GM18870 (cell line): ENCODE results near the gene IGIP.
A peak's percentile ranks its signal among the peaks of the same experiment; 100 is the strongest.

Experiments
- ATAC-seq: cut with Tn5 transposase; IDR thresholded peaks from one replicate; pipeline ENCODE4 v1.9.1; 2021; ENCODE audit warnings: moderate library complexity; ENCODE audit not compliant: unreplicated experiment

Gene IGIP

DNA sequence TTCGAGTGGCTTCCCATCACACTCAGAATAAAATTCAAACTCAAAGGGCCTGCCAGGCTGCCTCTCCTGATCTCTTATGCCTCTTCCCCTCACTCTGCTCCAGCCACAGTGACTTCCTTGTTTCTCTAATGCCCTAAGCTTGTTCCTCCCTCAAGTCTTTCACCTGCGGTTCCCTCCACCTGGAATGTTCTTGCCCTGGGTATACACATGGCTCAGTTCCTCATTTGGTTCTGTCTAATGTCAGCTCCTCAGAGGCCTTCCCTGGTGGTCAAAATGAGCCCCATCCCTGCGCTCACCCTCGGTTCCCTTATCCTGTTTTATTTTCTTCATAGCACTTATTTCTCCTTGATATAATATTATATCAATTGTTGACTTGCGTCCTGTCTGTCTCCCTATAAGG, 36.5 kb downstream of the IGIP start:
- ATAC-seq = no peak

DNA sequence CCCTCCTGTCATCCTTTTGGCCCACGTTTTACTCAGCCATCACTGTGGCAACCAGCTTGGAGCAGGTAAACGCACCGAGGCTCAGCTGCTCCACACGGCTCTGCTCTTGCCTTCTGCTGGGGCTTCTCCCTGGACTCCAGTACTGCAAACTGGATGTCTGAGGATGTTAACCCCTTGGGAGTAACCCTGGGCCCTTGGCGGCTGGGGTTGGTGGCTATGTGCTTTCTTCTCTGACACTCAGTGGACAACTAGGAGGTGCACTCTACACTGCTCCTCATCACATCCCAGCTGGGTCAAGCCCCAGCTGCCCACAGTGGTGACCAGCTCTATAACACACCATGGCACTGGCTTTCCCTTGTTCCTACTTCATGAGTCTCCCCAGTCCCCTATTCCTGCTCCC, 37.0 kb downstream of the IGIP start:
- no peak for ATAC-seq

DNA sequence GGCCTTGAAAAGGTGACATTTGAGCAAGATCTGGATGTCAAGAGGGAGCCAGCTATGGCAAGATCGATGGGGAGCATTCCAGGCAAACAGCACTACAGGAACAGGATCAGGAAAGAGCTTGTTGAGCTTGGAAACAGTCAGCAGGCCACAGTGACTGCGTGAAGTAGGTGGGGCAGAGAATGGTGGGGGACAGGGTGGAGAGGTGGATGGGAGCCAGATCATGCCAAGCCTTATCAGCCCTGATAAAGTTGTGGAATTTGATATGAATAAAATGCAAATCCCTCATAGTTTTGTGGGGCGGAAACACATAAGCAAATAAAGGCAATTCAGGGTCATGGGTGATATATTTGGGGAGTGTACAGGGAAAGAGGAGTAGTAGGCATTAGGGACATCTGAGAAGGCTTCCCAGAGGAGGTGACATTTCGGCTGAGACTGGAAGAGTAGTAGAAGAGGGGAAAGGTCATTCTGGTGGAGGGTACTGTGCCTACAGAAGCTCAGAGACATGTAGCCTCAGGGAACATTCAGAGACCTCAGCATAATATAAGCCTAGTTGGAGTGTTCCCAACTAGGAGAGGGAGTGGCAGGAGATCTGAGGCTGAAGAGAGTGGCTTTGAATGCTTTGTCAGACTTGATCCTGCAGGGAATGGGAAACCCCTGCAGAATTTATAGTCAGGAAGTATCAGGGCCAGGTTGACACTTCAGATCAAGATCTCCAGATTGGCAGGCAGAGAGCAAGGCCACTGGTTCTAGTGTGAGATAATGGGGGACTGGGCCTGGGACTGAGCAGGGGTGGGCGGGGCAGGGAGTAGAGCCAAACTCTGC, 39.6 kb downstream of the IGIP start:
- no peak for ATAC-seq

DNA sequence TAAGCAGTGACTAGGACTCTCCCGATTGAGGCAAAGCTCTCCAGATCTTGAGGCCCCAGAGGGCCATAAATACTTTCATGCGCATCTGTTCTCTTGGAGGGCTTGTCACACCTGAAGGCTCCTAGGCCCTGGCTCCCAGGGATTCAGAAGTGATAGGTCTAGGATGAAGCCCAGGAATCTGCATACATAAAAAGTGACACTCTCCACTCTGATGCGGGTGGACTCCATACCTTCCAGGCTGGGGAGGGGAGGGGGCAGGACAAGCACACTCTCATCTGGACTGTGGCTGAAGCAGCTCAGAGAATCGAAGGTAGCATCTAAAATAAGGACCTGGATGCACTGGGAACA, 40.2 kb downstream of the IGIP start:
- no peak for ATAC-seq

DNA sequence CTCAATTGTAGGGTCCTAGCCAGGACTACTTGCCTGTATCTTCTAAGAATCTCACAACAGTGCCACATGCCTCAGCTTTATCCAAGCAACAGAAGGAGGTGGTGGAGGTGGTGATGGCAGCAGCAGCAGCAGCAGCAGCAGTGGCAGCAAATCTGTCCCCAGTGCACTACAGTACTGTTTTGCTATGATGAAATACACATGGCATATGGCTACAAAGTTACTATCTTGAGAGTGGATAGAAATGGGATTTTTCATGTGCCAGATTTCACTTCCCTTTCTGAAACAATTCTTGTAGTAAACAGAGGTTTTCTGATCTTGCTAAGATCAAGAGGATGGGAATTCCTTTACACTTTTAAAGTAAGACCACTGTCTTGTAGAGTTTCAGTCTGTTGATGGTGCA, 41.2 kb downstream of the IGIP start:
- ATAC-seq = no peak

DNA sequence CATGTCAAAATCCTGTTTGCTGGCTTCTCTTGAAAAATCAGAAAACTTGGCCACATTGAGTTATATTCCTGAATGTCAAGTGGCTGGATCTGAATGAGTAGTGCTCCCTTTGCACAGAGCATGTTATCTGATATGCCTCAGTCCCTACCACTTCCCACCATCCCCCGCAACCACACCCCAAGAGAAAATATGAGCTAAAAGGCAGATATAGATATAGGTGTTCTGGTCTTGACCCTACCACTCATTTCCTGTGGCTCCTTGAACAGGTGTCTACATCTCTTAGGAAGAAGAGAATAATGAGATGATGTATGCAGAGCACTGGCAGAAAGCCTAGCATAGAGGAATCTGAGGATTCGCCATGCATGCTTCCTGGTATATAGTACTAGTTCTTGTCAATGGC, 42.6 kb downstream of the IGIP start:
- no peak for ATAC-seq

DNA sequence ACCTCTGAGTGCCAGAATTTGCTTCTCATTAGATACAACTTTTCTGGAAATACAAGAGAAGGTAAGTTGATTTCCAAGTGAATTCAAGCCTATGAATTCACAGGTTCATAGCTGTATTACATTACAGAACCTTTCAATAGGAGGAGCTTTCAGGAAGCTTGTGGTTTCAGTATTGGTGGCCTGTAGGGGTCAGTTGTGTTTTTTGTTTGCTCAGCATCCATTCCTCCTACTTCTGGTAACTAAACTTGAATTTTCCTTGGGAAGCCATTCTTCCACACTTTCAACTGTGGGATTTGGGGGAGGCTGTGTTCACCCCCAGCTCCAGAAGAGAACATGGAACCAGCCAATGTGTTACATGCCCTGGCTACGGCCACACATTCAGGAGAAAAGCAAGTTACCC, 43.7 kb downstream of the IGIP start:
- ATAC-seq = no peak

DNA sequence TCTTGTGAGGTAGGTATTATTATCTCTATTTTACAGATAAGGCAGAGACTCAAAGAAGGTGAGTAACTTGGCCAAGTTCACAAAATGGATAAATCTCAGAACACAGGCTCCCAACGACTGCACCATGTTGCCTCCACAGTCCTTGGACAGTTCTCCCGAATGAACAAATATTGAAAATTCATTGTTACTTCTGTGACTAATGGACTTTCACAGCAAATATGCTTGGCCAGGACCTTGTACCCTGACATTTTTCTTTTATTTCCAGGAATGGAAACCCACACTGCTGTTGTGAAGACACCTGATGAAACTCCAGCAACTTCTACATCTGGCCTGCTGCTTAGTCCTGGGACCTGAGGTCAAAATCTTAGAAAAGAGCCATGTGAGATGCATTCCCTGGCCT, 46.7 kb downstream of the IGIP start:
- no peak for ATAC-seq

DNA sequence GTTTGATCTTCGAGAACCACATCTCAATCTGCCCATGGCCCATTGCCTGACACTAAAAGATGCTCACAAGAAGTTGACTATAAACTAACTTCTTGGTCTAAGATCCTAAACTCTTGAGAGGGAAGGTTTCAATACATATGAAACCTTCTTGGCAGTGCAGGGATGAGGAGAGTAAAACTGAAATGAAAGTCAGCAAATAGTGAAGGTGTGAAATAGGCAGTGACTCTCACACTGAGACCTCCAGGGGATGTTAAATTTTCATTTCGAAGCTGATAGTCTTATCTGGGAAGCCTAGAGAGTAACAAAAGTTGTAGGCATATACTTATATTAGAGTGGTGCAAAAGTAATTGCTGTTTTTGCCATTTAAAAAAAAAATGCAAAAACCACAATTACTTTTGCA, 48.3 kb downstream of the IGIP start:
- no peak for ATAC-seq

DNA sequence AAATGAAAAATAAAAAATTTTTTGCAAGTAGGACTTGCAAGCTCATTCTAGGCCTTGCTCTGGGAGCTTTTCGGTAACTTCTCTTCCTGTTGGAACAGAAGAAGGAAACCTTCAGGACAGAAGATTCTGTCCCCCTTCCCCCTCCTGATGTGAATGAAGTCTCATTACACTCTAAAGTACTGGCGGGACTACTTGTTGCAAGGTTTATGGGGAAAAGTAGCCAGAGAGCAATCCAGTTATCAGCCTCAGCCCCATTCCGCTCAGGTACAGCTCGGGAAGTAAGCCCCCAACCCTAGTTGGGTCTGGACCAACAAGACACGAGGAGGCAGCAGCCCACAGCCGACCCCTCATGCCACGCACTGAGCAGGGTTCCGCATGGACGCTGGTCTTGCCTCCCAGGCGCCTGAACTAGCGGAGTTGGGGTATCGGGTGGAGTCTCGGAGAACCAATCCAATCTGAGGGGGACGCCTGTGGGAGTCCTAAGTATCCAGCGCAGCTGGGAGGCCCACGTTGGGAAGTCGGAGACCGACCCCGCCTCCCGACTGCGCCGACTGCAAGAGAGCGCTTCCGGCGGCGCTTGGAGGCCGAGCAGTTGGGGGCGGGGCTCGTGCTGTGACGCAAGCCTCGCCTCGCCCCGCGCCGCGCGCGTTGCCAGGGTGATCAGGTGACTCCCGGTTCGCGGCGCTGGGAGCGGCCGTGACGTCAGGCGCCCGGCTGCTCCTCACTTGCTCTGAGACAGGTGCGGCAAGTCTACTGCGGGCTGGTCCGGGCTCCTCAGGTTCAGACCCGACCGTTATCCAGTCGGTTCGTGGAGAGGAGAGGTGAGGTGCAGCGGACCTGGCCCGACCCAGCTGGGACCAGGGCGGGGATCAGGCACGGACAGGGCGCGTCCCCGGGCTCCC, 49.0 kb downstream of the IGIP start, which contains the start of gene CYSTM1:
Gene CYSTM1, plus strand, starts transcription at position 724 of the 902 bp plus-strand sequence. CDS start 19,278 bp downstream, outside the sequence.
- peak; percentile 78 for ATAC-seq

DNA sequence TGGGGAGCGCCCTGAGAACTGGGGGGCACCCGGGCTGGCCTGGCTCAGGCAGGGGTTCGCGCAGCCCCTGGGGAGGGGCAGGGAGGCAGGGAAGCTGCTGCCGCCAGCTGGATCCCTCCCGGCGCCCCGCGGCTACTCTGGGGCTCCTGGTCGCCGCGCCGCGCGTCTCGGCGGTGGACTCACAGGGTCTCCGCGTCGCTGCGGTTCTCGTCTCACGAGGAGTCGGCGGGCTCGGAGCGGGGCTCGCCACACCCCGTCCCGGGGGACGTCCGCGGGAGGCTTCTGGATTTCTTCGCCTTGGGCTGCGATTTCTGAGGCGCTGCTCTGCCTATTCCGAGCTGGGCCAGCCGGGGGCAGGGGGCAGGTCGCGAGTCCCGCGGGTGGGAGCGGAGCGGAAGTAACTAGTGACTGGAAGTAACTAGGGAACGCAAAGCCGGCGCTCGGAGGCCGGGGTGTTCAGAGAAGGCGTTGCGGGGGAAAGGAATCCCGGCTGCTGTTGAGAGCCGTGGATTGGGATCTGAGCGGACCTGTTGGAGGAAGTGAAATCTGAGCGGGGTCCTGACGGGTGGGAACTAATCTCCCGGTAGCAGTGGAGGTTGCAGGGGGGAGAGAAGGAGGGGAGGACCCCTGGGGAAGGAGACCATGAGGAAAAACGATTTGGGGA, 49.8 kb downstream of the IGIP start:
- ATAC-seq = peak; percentile 34

DNA sequence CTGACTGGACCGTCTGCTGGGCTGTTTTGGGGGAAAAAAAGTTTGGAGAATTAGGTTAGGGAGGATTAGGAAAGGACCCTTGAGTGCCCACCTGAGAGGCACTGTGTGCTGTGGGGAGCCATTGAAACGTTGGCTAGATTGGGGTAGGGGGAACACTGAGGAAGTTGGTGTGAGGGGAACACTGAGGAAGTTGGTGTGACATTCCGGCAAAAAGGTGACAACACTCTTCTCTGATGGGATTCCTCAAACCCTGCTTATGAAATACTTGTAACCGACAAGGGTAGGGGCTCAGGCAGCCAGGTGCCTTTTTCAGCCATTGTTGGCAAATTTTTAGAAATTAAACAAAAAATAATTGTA, 50.3 kb downstream of the IGIP start:
- ATAC-seq = no peak

DNA sequence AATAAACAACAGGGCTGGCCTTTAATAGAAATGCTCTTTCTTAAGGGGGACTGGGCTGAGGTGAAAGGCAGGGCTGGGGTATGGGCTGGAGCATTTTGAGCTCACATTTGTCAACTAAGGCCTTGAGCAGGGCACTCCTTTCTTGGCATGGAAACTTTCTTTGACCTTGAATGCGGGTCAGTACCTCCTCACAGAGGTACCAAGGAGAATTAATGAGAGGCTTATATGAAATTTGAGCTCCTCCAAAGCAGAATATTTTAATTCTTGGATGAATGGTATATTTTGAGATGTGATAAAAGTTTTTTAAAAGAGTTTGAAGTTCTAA, 52.3 kb downstream of the IGIP start:
- no peak for ATAC-seq

DNA sequence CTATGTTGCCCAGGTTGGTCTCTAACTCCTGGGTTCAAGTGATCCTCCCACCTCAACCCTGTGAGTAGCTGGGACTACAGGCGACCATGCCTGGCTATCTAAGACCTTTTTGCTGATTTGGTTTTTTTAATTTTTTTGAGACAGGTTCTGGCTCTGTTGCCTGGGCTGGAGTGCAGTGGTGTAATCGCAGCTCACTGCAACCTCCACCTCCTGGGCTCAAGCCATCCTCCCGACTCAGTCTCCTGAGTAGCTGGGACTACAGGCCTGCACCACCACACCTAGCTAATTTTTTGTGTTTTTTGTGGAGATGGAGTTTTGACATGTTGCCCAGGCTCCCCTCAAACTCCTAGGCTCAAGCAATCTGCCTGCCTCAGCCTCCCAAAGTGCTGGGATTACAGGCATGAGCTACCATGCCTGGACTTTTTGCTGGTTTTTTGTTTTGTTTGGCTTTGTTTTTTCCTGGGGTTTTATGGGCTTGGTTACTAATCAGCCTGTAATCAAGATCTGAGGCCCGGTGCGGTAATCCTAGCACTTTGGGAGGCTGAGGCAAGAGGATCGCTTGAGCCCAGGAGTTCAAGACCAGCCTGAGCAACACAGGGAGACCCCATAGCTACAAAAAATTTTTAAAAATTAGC, 52.9 kb downstream of the IGIP start:
- no peak for ATAC-seq
